Thyroid gland (tissue), 4 donors: ENCODE results near the gene TMEM69.

Source experiments
- POLR2A ChIP-seq, 2 donors: fragments of 450-650 bp; IDR thresholded peaks; one replicate each; pipeline ENCODE4 v1.6.1; 2017; ENCODE audit warnings: antibody characterized with exemption in 2 of 2, mild to moderate bottlenecking in 2 of 2, moderate library complexity in 1 of 2
- TF ChIP-seq, protein P1 (sequence below), 6 experiments: fragments of 200-600 bp in 3 of 6; fragments of 450-650 bp in 3 of 6; sonication (generic) in 3 of 6; IDR thresholded peaks; one replicate each; pipeline ENCODE4 v1.5.1; 2016 to 2019; ENCODE audit warnings: antibody characterized with exemption in 6 of 6, mild to moderate bottlenecking in 2 of 6, inconsistent platforms in 1 of 6, moderate library complexity in 1 of 6

DNA sequence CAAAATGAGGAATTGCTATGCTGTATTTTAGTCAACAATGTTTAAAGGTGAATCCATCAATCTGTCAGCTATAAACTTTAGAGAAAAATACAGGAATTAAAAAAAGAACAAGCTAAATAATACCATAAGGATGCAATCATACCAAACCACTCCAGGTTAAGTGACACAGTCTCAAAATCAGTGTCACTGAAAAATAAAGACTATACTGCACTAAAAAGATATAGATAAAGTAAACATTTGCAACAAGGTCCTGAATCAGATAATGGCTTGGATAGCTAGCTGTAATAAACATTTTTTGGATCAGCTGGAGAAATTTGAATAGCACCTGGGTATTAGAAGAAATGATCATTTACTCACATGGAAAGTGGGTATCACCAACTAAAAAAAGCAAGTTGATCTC is 9.5 kb upstream of the TMEM69 start:
- TF ChIP-seq, protein P1, sequence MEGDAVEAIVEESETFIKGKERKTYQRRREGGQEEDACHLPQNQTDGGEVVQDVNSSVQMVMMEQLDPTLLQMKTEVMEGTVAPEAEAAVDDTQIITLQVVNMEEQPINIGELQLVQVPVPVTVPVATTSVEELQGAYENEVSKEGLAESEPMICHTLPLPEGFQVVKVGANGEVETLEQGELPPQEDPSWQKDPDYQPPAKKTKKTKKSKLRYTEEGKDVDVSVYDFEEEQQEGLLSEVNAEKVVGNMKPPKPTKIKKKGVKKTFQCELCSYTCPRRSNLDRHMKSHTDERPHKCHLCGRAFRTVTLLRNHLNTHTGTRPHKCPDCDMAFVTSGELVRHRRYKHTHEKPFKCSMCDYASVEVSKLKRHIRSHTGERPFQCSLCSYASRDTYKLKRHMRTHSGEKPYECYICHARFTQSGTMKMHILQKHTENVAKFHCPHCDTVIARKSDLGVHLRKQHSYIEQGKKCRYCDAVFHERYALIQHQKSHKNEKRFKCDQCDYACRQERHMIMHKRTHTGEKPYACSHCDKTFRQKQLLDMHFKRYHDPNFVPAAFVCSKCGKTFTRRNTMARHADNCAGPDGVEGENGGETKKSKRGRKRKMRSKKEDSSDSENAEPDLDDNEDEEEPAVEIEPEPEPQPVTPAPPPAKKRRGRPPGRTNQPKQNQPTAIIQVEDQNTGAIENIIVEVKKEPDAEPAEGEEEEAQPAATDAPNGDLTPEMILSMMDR (IDR thresholded peaks at IDR 0.05): no peak
- no peak for TF ChIP-seq POLR2A (IDR thresholded peaks at IDR 0.05)
